Neural progenitor cell (in vitro differentiated cells): ENCODE measurements around the gene SMPD2.

Experiments
- EZH2 ChIP-seq: fragments of 200-600 bp; sonication (generic); IDR thresholded peaks from 2 replicates; pipeline ENCODE4 v1.6.1; 2017; ENCODE audit warnings: antibody characterized with exemption, mild to moderate bottlenecking, moderate library complexity
- EZH2phosphoT487 ChIP-seq: fragments of 200-600 bp; sonication (generic); IDR thresholded peaks from 2 replicates; pipeline ENCODE4 v1.6.1; 2017; ENCODE audit warnings: antibody characterized with exemption
- TF ChIP-seq, protein P1 (sequence below): fragments of 200-600 bp; sonication (generic); IDR thresholded peaks from 2 replicates; pipeline ENCODE4 v1.5.1; 2017; ENCODE audit warnings: antibody characterized with exemption, mild to moderate bottlenecking

- TF ChIP-seq EZH2phosphoT487 (no peak), EZH2 (no peak)
- TF ChIP-seq, protein P1, sequence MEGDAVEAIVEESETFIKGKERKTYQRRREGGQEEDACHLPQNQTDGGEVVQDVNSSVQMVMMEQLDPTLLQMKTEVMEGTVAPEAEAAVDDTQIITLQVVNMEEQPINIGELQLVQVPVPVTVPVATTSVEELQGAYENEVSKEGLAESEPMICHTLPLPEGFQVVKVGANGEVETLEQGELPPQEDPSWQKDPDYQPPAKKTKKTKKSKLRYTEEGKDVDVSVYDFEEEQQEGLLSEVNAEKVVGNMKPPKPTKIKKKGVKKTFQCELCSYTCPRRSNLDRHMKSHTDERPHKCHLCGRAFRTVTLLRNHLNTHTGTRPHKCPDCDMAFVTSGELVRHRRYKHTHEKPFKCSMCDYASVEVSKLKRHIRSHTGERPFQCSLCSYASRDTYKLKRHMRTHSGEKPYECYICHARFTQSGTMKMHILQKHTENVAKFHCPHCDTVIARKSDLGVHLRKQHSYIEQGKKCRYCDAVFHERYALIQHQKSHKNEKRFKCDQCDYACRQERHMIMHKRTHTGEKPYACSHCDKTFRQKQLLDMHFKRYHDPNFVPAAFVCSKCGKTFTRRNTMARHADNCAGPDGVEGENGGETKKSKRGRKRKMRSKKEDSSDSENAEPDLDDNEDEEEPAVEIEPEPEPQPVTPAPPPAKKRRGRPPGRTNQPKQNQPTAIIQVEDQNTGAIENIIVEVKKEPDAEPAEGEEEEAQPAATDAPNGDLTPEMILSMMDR = no peak
Measured at GRCh38 chr6:109486068-109486467, 45.5 kb downstream of the SMPD2 start.
